ENCODE measurements around the gene C11orf97.
A peak's percentile ranks its signal among the peaks of the same experiment; 100 is the strongest.

The C11orf97 gene

DNA sequence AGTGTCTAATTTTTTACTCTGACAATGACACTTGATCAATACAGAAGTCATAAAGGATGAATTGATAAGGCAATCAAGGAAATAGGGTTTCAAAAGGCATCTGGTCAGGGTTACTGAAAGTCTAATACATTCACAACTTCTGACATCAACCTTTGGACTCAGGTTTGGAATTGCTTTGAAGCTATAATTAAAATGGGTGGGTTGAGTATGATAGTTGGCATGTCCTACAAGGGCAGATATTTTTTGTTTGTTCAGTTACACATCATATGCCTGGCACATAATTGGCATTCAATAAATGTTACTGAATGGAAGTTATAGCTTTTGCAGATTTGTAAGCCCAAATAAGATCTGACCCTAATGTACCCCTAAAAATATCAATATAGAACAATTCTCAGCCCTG lies 24.1 kb downstream of the C11orf97 start:
- H3K4me3 ChIP-seq (ENCODE audit: low read depth, low read length): no peak overlapping the region
- TF ChIP-seq, protein P1, sequence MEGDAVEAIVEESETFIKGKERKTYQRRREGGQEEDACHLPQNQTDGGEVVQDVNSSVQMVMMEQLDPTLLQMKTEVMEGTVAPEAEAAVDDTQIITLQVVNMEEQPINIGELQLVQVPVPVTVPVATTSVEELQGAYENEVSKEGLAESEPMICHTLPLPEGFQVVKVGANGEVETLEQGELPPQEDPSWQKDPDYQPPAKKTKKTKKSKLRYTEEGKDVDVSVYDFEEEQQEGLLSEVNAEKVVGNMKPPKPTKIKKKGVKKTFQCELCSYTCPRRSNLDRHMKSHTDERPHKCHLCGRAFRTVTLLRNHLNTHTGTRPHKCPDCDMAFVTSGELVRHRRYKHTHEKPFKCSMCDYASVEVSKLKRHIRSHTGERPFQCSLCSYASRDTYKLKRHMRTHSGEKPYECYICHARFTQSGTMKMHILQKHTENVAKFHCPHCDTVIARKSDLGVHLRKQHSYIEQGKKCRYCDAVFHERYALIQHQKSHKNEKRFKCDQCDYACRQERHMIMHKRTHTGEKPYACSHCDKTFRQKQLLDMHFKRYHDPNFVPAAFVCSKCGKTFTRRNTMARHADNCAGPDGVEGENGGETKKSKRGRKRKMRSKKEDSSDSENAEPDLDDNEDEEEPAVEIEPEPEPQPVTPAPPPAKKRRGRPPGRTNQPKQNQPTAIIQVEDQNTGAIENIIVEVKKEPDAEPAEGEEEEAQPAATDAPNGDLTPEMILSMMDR (IDR thresholded peaks at IDR 0.05; ENCODE audit: borderline replicate concordance, insufficient read depth, low read depth, low read length): no peak

GRCh38 chr11:94537031-94537600 lies 24.9 kb downstream of the C11orf97 start:
- TF ChIP-seq, protein P1 (IDR thresholded peaks at IDR 0.05; ENCODE audit: borderline replicate concordance, insufficient read depth, low read depth, low read length): no peak
- no peak overlapping the region for H3K4me3 ChIP-seq (ENCODE audit: low read depth, low read length)

DNA sequence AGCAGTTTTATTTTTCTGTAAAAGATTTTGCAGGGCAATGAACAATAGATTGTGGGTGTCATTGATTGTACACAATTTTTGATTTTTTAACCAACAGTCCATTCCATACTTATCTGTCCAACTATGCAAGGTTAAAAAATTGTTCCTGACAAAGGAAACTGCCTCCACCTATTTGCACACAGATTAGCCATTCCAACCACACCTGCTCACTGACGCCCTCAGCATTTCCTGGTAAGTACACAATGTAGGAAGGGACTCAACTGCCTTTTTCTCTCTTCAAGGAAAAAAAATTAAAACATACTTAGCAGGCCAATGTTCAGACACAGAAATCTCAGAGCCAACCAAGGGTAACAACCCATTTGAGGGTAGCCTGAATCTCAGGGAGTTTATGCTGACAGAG lies 27.2 kb downstream of the C11orf97 start:
- TF ChIP-seq, protein P1 (IDR thresholded peaks at IDR 0.05; ENCODE audit: borderline replicate concordance, insufficient read depth, low read depth, low read length): no peak

DNA sequence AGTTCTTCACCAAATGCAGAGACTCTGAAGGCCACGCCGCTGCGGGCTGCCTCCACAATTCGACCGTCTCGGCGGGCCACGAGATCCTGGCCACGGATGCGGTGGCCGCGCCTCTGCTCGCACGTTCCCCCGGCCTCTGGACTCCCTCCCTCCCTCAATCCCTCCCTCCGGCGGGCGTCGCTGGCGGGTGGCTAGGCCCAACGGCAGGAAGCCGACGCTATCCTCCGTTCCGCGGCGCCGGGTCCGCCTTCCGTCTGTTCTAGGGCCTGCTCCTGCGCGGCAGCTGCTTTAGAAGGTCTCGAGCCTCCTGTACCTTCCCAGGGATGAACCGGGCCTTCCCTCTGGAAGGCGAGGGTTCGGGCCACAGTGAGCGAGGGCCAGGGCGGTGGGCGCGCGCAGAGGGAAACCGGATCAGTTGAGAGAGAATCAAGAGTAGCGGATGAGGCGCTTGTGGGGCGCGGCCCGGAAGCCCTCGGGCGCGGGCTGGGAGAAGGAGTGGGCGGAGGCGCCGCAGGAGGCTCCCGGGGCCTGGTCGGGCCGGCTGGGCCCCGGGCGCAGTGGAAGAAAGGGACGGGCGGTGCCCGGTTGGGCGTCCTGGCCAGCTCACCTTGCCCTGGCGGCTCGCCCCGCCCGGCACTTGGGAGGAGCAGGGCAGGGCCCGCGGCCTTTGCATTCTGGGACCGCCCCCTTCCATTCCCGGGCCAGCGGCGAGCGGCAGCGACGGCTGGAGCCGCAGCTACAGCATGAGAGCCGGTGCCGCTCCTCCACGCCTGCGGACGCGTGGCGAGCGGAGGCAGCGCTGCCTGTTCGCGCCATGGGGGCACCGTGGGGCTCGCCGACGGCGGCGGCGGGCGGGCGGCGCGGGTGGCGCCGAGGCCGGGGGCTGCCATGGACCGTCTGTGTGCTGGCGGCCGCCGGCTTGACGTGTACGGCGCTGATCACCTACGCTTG lies 31.7 kb downstream of the C11orf97 start, which contains the start of gene FUT4:
Gene FUT4 (plus strand): TSS at position 227 of the 951 bp plus-strand sequence. CDS start 213 bp downstream, at position 440.
- TF ChIP-seq, protein P1 (IDR thresholded peaks at IDR 0.05; ENCODE audit: borderline replicate concordance, insufficient read depth, low read depth, low read length): no peak
- H3K4me3 ChIP-seq (ENCODE audit: low read depth, low read length): peak within 1 kb of the TSS; percentile 84

More for the DNA sequence above, 27.2 kb downstream of the C11orf97 start:
- H3K4me3 ChIP-seq (ENCODE audit: low read depth, low read length): no peak overlapping the region

GRCh38 chr11:94544646-94545263 lies 32.5 kb downstream of the C11orf97 start:
- H3K4me3 ChIP-seq (ENCODE audit: low read depth, low read length): peak overlapping the region; percentile 84
- TF ChIP-seq, protein P1 (IDR thresholded peaks at IDR 0.05; ENCODE audit: borderline replicate concordance, insufficient read depth, low read depth, low read length): no peak

DNA sequence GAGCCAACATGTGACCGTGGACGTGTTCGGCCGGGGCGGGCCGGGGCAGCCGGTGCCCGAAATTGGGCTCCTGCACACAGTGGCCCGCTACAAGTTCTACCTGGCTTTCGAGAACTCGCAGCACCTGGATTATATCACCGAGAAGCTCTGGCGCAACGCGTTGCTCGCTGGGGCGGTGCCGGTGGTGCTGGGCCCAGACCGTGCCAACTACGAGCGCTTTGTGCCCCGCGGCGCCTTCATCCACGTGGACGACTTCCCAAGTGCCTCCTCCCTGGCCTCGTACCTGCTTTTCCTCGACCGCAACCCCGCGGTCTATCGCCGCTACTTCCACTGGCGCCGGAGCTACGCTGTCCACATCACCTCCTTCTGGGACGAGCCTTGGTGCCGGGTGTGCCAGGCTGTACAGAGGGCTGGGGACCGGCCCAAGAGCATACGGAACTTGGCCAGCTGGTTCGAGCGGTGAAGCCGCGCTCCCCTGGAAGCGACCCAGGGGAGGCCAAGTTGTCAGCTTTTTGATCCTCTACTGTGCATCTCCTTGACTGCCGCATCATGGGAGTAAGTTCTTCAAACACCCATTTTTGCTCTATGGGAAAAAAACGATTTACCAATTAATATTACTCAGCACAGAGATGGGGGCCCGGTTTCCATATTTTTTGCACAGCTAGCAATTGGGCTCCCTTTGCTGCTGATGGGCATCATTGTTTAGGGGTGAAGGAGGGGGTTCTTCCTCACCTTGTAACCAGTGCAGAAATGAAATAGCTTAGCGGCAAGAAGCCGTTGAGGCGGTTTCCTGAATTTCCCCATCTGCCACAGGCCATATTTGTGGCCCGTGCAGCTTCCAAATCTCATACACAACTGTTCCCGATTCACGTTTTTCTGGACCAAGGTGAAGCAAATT lies 33.3 kb downstream of the C11orf97 start:
- no peak overlapping the region for H3K4me3 ChIP-seq (ENCODE audit: low read depth, low read length)

More for the DNA sequence above, 33.3 kb downstream of the C11orf97 start:
- TF ChIP-seq, protein P1 (IDR thresholded peaks at IDR 0.05; ENCODE audit: borderline replicate concordance, insufficient read depth, low read depth, low read length): no peak

Measured in GM12875 (cell line).